MG63 (cell line): ENCODE data around the gene SEMA7A. TPM values are rescaled to one million over a fixed set of nuclear protein-coding genes. Genes with fewer than 3 reads are reported as not detected.
"Not testable (repeated sequence)": the region's sequence is repeated elsewhere in the genome, so short reads cannot be mapped to it uniquely, and the experiment has no call there.

Source experiments
- DNase-seq: peaks from one replicate; pipeline ENCODE4 v3.0.0-alpha.2; 2020
- H3K27me3 ChIP-seq: fragments of 250-450 bp; sonication (Bioruptor Pico); 2 replicates; pipeline ENCODE4 v1.5.1; 2020; ENCODE audit warnings: mild to moderate bottlenecking, moderate library complexity
- H3K36me3 ChIP-seq: fragments of 250-450 bp; sonication (Bioruptor Pico); 2 replicates; pipeline ENCODE4 v1.5.1; 2020; ENCODE audit warnings: mild to moderate bottlenecking, moderate library complexity
- H3K4me3 ChIP-seq: fragments of 250-450 bp; sonication (Bioruptor Pico); 2 replicates; pipeline ENCODE4 v1.5.1; 2020; ENCODE audit warnings: mild to moderate bottlenecking, moderate library complexity
- H3K9me3 ChIP-seq: fragments of 250-450 bp; sonication (Bioruptor Pico); 2 replicates; pipeline ENCODE4 v1.5.1; 2020; ENCODE audit warnings: mild to moderate bottlenecking, moderate library complexity
- total RNA-seq: library from RNA; depleted of rRNA; stranded (reverse); fragments of >200 nt; shearing (Covaris generic); gene quantifications from 2 replicates; pipeline ENCODE4 v1.2.3, GENCODE V29; 2014; ENCODE audit warnings: low replicate concordance

The SEMA7A gene
- total RNA-seq, 1 experiment from 2014 or later: 12.0 TPM

DNA sequence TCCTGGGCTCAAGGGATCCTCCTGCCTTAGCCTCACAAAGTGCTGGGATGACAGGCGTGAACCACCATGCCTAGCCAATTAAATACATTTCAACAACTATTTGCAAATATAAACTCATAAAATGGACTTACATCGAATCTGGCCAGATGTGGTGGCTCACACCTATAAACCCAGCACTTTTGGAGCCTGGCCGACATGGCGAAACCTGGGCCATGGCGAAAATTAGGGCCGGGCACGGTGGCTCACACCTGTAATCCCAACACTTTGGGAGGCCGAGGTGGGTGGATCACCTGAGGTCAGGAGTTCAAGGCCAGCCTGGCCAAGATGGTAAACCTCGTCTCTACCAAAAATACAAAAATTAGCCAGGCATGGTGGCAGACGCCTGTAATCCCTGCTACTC lies 23.3 kb upstream of the SEMA7A start:
- not testable (repeated sequence) for H3K27me3 ChIP-seq, H3K9me3 ChIP-seq, H3K4me3 ChIP-seq, DNase-seq
- H3K36me3 ChIP-seq: peaks cover 42% of the 10 kb centered on the region

DNA sequence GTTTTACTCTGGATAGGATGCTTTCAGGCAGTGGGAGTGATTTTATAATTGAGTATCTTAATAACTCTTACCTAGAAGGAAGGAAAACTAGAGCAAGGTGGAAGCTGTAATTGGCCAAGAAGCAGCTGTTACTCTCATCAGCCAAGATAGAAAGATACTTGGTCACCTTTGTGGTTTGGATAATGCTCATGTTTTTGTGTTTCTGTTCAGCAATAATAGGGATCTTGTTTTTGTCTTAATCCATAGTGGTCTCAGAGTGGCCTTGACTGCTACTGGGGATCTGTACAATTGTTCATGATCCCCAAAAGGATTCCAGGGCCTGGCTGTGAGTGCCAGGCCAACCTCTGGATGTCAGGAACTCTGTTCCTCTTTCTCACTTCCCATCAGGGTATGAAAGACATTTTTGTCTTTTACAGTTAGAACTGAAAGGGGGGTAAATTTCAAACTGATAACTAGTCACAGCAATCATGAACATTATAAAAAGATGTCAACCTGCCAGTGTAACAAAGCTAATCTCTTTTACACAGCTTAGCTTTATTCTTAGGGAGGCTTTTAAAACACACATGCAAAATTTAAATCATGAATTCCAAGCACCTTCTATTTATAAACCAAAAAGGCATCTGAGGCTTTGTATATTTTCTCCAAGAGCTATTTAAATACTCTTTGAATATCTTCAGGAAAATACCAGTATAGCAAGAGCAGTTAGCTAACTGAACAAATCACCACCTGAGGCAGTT lies 21.2 kb upstream of the SEMA7A start:
- H3K36me3 ChIP-seq: peaks cover 47% of the 10 kb centered on the region
- H3K27me3 ChIP-seq: no peaks in the 10 kb centered on the region
- H3K4me3 ChIP-seq: no peak overlapping the region
- no peaks in the 10 kb centered on the region for H3K9me3 ChIP-seq
- no peak for DNase-seq

DNA sequence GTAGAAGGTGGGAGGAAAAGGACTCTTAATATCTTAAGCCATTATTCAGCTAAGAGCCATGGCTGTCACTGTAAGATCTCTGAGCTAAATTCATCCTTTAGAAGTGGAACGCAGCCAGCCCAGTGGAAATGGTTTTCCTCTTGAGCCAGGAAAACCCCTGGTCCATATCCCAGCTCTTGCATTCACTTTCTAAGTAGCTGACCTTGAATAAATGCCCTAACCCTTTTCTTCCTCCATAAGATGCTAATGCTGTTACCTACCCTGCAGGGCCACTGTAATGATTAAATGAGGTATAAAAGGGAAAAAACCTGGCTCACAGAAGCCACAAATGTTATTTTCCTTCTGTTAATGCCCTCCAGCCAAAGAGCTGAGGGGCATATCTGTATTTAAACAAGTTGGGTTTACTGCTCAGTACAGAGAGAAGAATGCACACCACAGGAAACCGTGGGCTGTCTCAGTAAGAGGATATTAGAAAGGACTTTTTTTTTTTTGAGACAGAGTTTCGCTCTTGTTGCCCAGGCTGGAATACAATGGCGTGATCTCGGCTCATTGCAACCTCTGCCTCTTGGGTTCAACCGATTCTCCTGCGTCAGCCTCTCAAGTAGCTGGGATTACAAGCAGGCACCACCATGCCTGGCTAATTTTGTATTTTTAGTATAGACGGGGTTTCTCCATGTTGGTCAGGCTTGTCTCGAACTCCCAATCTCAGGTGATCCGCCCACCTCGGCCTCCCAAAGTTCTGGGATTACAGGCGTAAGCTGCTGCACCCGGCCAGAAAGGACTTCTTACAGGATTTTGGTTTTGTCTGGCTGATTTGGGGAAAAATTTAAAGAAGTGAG lies 20.4 kb upstream of the SEMA7A start:
- Histone ChIP-seq H3K9me3 (no peaks in the 10 kb centered on the region), H3K27me3 (no peaks in the 10 kb centered on the region), H3K36me3 (peaks cover 47% of the 10 kb centered on the region), H3K4me3 (no peak overlapping the region)
- no peak for DNase-seq

DNA sequence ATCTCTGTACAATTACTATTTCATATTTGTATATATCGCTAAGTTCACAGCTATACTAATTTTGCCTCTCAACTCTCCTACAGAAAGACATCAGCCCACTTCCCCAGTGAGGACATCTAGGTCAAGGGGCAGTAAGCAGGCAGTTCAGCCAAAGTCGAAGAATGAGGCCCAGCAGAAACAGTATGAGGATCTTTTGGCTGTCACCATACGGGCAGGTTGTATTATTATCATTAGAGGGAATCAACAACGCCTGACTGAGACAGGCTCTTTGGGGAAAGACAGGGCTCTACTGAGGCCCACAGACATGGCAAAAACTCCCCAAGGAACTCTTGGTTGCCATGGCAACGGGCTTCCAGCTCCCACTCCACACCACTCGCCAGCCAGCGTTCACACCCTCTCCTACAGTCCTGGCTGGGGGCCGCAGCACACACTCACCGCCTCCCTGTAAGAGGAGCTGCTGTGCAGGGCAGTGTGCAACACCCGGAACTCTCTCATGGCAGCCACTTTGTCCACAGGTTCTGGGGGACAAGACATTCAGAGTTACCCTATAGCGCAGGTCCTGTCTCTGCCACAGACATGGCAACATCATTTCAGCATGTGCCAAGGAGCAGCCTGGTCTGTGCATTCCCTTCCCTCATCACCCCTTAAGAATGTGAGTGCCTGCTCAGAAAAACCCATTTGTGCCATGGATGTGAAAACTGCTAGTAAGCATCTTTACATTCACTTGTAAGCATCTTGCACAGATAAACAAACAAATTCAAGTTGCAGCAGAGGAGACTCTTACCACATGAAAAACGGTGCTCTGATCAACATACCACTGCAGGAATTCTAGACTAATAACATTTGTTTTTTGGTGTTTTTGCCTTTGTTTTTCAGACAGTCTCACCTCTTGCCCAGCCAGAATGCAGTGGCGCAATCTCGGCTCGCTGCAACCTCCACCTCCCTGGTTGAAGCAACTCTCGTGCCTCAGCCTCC lies 18.4 kb upstream of the SEMA7A start:
- H3K9me3 ChIP-seq: no peaks in the 10 kb centered on the region
- peaks cover 53% of the 10 kb centered on the region for H3K36me3 ChIP-seq
- no peak overlapping the region for H3K4me3 ChIP-seq
- no peaks in the 10 kb centered on the region for H3K27me3 ChIP-seq
- DNase-seq: no peak

DNA sequence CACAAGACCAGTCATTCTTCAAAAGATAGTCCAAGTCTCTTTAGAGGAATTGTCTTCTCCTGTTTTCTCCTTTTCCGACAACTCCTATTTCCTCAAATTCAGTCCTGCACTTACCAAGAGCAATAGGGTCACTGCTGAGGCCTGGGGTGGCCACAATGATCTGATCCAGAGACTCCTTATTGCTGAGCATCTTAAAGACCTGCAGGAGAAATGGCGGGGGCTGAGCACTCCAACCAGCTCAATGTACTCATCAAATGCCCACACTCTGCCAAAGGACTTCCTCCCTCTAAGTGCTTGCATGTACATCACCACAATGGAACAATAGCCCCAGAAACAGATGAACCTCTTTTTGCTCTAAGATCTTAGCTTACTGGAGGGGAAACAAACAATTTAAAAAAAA lies 17.6 kb upstream of the SEMA7A start:
- peaks cover 51% of the 10 kb centered on the region for H3K36me3 ChIP-seq
- DNase-seq: no peak
- no peak overlapping the region for H3K4me3 ChIP-seq

DNA sequence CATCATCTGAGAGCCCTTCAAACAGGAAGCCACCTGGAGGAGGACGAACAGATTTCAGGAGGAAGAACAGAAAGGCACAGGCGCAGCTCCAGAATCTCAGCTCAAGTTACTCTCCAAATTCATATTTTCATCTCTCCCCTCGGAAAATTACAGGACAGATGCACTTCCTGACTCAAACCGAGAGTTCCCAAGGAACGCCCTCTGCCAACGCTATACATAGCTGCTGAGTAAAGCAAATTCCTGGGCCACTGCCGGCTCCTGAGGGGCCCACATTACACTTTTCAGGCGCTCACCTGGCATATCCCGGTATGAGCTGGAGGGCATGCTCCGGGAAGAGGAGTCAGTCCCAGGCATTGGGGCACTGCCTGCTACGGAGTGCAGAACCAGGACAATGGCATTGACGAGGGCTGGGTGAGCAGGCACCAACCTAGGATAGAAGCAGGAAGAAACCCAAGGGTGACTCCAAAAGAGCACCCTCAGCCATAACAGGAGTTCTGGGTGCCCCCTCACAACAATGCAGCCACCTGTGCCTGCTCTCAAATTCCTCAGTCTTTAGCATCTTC lies 16.0 kb upstream of the SEMA7A start:
- Histone ChIP-seq H3K36me3 (peaks cover 41% of the 10 kb centered on the region), H3K4me3 (no peak overlapping the region), H3K9me3 (no peaks in the 10 kb centered on the region), H3K27me3 (no peaks in the 10 kb centered on the region)
- DNase-seq: no peak

More for the DNA sequence above, 17.6 kb upstream of the SEMA7A start:
- H3K9me3 ChIP-seq: no peaks in the 10 kb centered on the region
- no peaks in the 10 kb centered on the region for H3K27me3 ChIP-seq

DNA sequence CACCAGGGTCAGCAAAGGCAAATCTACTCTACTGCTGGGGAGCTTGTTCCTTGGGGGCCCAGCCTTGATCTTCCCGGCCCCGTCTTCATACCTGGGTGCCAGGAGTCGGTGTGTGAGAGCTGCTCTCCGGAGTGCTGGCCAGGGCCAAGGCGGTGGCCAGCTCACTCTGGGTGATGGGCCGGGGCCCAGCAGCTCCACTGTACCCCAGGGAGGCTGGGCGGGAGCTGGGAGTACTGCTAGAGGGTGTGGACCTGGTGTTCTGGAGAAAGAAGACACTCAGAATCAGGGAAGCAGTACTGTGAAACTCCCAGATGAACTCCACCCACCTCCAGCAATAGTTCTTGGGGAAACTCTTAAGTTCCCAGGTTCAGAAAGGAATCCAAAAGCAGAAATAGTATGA lies 15.3 kb upstream of the SEMA7A start:
- peaks cover 37% of the 10 kb centered on the region for H3K36me3 ChIP-seq
- H3K9me3 ChIP-seq: no peaks in the 10 kb centered on the region
- DNase-seq: no peak
- H3K4me3 ChIP-seq: no peak overlapping the region
- H3K27me3 ChIP-seq: no peaks in the 10 kb centered on the region

DNA sequence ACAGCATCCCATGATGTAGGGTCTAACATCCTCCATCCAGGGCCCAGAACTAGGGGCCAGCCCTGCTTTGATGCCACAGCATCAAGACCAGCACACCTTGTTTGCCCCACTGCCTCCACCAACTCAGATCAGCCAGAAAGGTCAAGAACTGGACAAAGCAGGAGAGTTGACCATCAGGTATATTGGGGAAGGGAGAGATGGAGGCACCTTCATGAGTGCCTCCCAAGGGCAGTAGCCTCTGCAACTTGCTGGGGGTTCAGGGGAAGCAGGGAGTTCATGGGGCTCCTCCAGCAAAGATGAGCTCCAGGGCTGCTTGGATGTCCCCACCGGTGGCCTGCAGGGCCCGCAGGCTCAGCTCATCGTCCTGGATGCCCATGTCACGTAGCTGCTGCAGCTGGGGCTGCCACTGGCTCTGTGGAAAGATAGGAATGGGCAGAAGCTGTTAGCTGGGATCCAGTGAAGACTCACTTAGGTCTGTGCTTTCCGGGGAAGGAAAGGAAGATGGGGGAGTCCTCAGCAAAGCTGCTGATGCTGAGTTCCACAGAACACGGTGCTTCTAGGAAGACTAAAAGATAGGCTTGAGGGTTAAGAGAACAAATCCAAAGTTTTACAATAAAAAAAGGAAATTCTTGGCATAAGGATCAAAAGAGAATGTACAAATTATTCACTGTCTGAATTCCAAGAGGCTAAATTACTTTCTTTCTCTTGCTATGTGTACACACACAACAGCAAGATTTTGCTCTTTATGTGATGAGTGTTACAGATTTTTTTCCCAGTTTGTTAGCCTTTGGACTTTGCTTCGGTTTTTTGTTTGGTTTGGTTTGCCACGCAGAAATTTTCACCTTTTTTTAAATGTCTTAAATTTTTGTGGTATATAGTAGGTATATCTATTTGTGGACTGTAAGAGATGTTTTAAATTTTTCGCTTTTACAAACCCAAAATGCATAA lies 12.3 kb upstream of the SEMA7A start:
- Histone ChIP-seq H3K4me3 (no peak overlapping the region), H3K27me3 (no peaks in the 10 kb centered on the region), H3K9me3 (no peaks in the 10 kb centered on the region), H3K36me3 (peaks cover 23% of the 10 kb centered on the region)
- no peak for DNase-seq

DNA sequence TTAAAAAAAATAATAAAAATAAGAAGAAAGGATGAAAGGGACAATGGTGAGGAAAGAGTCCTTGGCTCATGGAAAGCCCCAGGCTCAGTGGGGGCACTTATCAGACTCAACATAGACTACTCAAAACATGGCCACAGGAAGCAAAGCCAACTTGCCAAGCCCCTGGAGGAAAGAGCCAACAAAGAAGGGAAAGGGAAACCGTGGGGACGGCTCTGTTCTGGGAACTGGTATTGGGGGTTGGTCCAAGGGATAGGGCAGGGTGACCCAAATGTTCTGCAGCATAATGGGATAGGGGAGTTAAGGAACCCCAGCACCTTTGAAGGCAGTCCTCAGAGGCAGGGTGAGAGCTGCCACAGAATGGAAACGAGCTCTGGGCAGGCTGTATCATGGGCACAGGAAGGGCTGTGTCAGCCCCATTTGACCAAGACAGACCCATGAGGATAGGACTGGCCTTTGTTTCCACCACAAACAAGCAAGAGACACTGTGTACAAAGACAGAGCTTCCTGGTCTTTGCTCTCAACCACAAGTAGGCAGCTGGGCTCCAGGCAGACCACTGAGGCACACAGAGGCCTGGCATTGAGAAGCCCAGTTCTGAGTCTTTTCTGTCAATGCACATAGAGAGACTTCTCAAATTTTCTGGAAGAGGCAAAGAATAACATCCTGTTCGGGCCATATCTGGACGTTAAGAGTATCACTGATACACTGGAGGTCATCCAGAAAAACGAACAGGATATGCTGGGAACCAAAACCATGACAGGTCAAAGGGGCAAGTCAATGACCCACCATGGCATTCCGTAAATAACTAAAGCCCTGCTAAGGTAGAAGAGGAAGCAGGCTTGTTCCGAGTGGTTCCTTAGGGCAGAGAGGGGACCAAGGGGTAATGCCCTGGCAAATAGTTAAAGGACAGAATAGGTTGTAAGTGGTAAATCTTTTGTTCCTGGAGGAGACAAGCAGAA lies 10.6 kb upstream of the SEMA7A start:
- peaks cover 19% of the 10 kb centered on the region for H3K36me3 ChIP-seq
- no peak for DNase-seq
- H3K9me3 ChIP-seq: no peaks in the 10 kb centered on the region
- no peaks in the 10 kb centered on the region for H3K27me3 ChIP-seq
- no peak overlapping the region for H3K4me3 ChIP-seq

DNA sequence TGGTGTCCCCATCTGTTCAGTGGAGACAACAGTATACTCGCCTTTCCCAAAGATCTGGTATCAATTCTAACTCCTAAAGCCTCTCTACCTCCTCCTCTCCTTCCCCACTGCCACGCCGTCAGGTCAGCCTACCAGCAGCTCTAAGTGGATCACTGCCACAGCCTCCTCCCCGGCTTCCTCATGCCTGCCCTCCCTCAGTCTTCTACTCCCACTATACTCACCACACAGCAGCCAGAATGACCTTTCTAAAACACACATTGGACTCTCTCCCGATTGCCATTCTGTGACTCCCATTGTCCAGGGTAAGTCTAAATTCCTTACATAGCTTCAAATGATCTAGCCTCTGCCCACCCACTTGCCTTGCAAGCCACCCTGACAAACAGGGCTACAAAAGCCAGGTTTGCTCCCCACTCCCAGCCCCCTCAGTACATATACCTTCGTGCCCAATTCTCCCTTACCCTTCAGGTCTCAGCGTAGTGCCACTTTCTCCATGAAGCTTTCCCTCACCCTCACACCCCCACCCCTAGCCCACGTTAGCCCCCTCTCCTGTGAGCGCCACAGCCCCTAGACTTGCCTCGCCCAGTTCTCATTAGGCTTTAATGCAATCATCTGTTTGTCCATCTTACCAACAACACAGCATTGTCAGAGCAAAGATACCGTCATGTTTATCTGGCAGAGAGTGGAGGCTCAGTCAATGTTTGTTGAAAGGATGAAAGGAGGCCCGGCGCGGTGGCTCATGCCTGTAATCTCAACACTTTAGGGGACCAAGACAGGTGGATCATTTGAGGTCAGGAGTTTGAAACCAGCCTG lies 9.5 kb upstream of the SEMA7A start:
- no peak overlapping the region for H3K4me3 ChIP-seq
- H3K36me3 ChIP-seq: peaks cover 14% of the 10 kb centered on the region
- no peaks in the 10 kb centered on the region for H3K27me3 ChIP-seq
- no peak for DNase-seq
- H3K9me3 ChIP-seq: no peaks in the 10 kb centered on the region

DNA sequence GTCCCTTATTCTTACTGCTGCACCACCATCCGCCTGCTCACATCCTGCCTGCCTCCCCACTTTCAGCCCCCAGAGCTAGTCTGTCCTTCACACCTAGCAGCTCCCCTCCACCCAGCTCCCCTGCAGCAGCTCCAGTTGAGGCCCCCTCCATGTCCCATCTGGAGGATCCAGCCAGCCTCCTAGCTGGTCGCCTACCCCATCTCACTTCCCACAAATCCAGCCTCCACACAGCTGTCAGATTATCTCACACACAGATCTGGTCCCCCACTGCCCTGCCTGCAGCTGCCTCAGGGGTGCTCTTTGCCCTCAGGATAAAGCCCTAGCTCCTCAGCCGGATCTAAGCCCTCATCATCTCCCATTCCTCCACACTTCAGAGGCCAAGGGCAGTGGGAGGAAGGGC lies 8.8 kb upstream of the SEMA7A start:
- no peak overlapping the region for H3K4me3 ChIP-seq
- H3K27me3 ChIP-seq: no peaks in the 10 kb centered on the region
- no peak for DNase-seq
- H3K36me3 ChIP-seq: peaks cover 8% of the 10 kb centered on the region
- no peaks in the 10 kb centered on the region for H3K9me3 ChIP-seq

DNA sequence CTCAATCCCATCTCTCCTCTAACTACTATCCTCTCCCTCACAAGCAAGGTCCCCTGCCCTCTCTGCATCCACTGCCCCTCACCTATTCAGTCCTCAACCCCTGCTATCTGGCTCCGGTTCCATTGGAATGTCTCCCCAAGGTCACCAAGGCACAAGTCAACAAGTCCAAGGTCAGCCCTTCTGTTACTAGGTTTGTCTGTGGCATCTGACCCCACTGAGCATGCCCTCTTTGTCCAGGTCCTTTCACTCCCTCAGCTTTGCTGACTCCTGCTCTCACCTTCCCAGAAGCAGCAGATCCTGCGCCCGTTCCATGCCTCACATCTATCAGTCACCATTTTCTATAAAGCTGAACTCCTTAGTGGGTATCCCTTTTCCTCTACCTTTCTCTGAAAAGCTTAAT lies 8.3 kb upstream of the SEMA7A start:
- no peaks in the 10 kb centered on the region for H3K27me3 ChIP-seq
- peaks cover 6% of the 10 kb centered on the region for H3K36me3 ChIP-seq
- no peak overlapping the region for H3K4me3 ChIP-seq
- no peaks in the 10 kb centered on the region for H3K9me3 ChIP-seq
- DNase-seq: no peak

DNA sequence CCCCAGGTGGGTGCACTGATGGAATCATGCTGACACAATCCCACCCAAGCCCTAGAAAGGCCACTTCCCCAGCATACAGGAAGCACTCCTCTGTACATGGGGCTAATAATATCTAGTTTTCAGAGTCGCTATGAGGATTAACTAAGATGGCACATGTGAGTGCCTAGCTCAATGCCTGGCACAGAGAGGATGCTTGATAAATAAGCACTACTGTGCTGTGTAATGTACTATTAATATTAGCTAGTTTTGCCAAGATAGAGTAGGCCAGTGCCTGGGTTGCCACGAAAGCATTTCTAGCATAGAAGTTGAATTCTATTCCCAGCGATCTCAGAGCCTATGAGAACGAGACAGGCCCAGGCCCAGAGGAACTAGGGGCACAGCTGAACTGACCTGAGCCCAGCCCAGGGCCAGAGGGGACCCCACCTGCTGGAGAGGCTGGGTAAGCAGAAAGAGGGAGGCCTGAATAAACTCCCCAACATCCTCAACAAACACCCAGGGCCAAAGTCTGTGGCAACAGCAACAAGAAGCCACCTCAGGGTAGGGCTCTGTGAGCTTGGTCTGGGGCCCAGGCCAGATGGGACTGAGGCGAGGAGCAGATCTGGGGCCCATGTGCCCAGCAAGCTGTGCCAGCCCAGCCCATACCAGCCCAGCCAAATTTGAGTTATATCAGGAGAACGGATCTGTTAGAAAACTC lies 7.6 kb upstream of the SEMA7A start:
- DNase-seq: no peak
- H3K36me3 ChIP-seq: peaks cover 2% of the 10 kb centered on the region
- no peaks in the 10 kb centered on the region for H3K27me3 ChIP-seq
- H3K4me3 ChIP-seq: no peak overlapping the region
- H3K9me3 ChIP-seq: no peaks in the 10 kb centered on the region
